DOHH2 (cell line): ENCODE results near the gene FAM181A.

Experiments used
- H3F3A ChIP-seq: fragments of 200-600 bp; sonication (generic), shearing (Covaris generic); 2 replicates; pipeline ENCODE4 v1.6.0; 2016; ENCODE audit warnings: antibody characterized with exemption, mild to moderate bottlenecking; ENCODE audit not compliant: control insufficient read depth, insufficient read depth
- H3K27ac ChIP-seq: fragments of 200-600 bp; sonication (generic); 2 replicates; pipeline ENCODE4 v1.5.1; 2014; ENCODE audit warnings: low read depth, mild to moderate bottlenecking, low read length, moderate library complexity
- H3K27me3 ChIP-seq: fragments of 200-600 bp; sonication (generic); 2 replicates; pipeline ENCODE4 v1.6.1; 2014; ENCODE audit warnings: mild to moderate bottlenecking, low read length, mixed read lengths; ENCODE audit not compliant: control insufficient read depth
- H3K36me3 ChIP-seq: fragments of 200-600 bp; sonication (generic); 2 replicates; pipeline ENCODE4 v1.6.1; 2014; ENCODE audit warnings: mild to moderate bottlenecking, low read length, moderate library complexity, mixed read lengths; ENCODE audit not compliant: control insufficient read depth
- H3K4me1 ChIP-seq: fragments of 200-600 bp; sonication (generic); 2 replicates; pipeline ENCODE4 v1.6.1; 2014; ENCODE audit warnings: mild to moderate bottlenecking, low read length, mixed read lengths; ENCODE audit not compliant: control insufficient read depth
- H3K4me2 ChIP-seq: fragments of 200-600 bp; sonication (generic); 2 replicates; pipeline ENCODE4 v1.6.0; 2014; ENCODE audit warnings: mild to moderate bottlenecking, low read length, moderate library complexity
- H3K4me3 ChIP-seq: fragments of 200-600 bp; sonication (generic); 2 replicates; pipeline ENCODE4 v1.5.1; 2014; ENCODE audit warnings: mild to moderate bottlenecking, low read length, mixed read lengths
- H3K79me2 ChIP-seq: fragments of 200-600 bp; sonication (generic); 2 replicates; pipeline ENCODE4 v1.6.1; 2014; ENCODE audit warnings: mild to moderate bottlenecking, low read length, mixed read lengths; ENCODE audit not compliant: control insufficient read depth
- H3K9me2 ChIP-seq: fragments of 200-600 bp; sonication (generic); replicated peaks from 2 replicates; pipeline ENCODE4 v1.6.1; 2014; ENCODE audit warnings: mild to moderate bottlenecking, low read length, mixed read lengths; ENCODE audit not compliant: control insufficient read depth
- H3K9me3 ChIP-seq: fragments of 200-600 bp; sonication (generic); 2 replicates; pipeline ENCODE4 v1.6.1; 2014; ENCODE audit warnings: antibody characterized with exemption, low read length, mixed read lengths; ENCODE audit not compliant: control insufficient read depth, insufficient read depth
- H4K20me1 ChIP-seq: fragments of 200-600 bp; sonication (generic); 2 replicates; pipeline ENCODE4 v1.6.0; 2014; ENCODE audit warnings: low read depth, mild to moderate bottlenecking, antibody characterized with exemption, low read length, moderate library complexity; ENCODE audit not compliant: control insufficient read depth, insufficient read depth
- CTCF ChIP-seq: fragments of 200-600 bp; sonication (generic); IDR thresholded peaks from one replicate; pipeline ENCODE4 v1.5.1; 2014; ENCODE audit warnings: antibody characterized with exemption, mild to moderate bottlenecking, low read depth, low read length; ENCODE audit not compliant: poor library complexity, severe bottlenecking
- EZH2phosphoT487 ChIP-seq: fragments of 200-600 bp; sonication (generic); IDR thresholded peaks from 2 replicates; pipeline ENCODE4 v1.6.1; 2017; ENCODE audit warnings: borderline replicate concordance, mild to moderate bottlenecking, antibody characterized with exemption, low read length, moderate library complexity, mixed read lengths

FAM181A gene

GRCh38 chr14:93888995-93889394, 38.1 kb upstream of the FAM181A start:
- no peaks in the 10 kb centered on the region for H3K9me3 ChIP-seq
- no peaks in the 10 kb centered on the region for H3K79me2 ChIP-seq
- no peaks in the 10 kb centered on the region for H3F3A ChIP-seq
- H3K9me2 ChIP-seq: no peaks in the 10 kb centered on the region
- no peaks in the 10 kb centered on the region for H4K20me1 ChIP-seq
- no peak for TF ChIP-seq EZH2phosphoT487
- TF ChIP-seq CTCF: no peak
- peaks cover 4% of the 10 kb centered on the region for H3K27me3 ChIP-seq
- no peak overlapping the region for H3K4me2 ChIP-seq
- no peaks in the 10 kb centered on the region for H3K36me3 ChIP-seq
- H3K4me1 ChIP-seq: no peaks in the 10 kb centered on the region
- H3K27ac ChIP-seq: no peak overlapping the region
- H3K4me3 ChIP-seq: no peak overlapping the region

GRCh38 chr14:93889739-93890483, 37.2 kb upstream of the FAM181A start:
- Histone ChIP-seq H3F3A (no peaks in the 10 kb centered on the region), H3K9me2 (no peaks in the 10 kb centered on the region), H3K36me3 (no peaks in the 10 kb centered on the region), H3K4me3 (no peak overlapping the region), H3K27ac (no peak overlapping the region), H3K4me1 (no peaks in the 10 kb centered on the region), H3K4me2 (no peak overlapping the region), H3K79me2 (no peaks in the 10 kb centered on the region), H3K27me3 (peaks cover 4% of the 10 kb centered on the region), H4K20me1 (no peaks in the 10 kb centered on the region), H3K9me3 (no peaks in the 10 kb centered on the region)
- no peak for TF ChIP-seq EZH2phosphoT487
- TF ChIP-seq CTCF: no peak

- H3K36me3 ChIP-seq: no peaks in the 10 kb centered on the region
- TF ChIP-seq CTCF: no peak
- TF ChIP-seq EZH2phosphoT487: no peak
- no peaks in the 10 kb centered on the region for H3K4me1 ChIP-seq
- no peaks in the 10 kb centered on the region for H3K79me2 ChIP-seq
- no peak overlapping the region for H3K4me2 ChIP-seq
- peaks cover 4% of the 10 kb centered on the region; the same call in 1 of the 2 replicates for H3K27me3 ChIP-seq
- H3K9me3 ChIP-seq: no peaks in the 10 kb centered on the region
- H3K27ac ChIP-seq: no peak overlapping the region
- no peaks in the 10 kb centered on the region for H4K20me1 ChIP-seq
- no peak overlapping the region for H3K4me3 ChIP-seq
- H3F3A ChIP-seq: no peaks in the 10 kb centered on the region
- H3K9me2 ChIP-seq: no peaks in the 10 kb centered on the region
These were observed 35.2 kb upstream of the FAM181A start for GRCh38 chr14:93891756-93892504.
